Hematopoietic multipotent progenitor cell treated with erythropoietin and hydrocortisone succinate and interleukin-3 and kit ligand, for 4 days (in vitro differentiated cells): Measurements from ENCODE around the gene AIF1L.
"Not testable (repeated sequence)": the region's sequence is repeated elsewhere in the genome, so short reads cannot be mapped to it uniquely, and the experiment has no call there.

ENCODE experiments used
- DNase-seq: peaks from one replicate; pipeline ENCODE4 v3.0.0-alpha.2; 2015

The AIF1L gene

DNA sequence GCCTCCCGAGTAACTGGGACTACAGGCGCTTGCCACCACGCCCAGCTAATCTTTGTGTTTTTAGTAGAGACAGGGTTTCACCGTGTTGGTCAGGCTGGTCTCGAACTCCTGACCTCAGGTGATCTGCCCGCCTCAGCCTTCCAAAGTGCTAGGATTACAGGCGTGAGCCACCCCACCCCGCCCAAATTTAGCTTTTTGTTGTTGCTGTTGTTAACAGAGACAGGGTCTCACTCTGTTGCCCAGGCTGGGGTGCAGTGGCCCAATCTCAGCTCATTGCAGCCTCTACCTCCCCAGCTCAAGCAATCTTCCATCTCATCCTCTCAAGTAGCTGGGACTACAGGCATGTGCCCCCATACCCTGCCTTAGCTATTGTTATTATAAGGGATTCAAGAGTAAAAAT, 3.5 kb downstream of the AIF1L start:
- not testable (repeated sequence) for DNase-seq

- DNase-seq = no peak
Measured at GRCh38 chr9:131100445-131100844, 4.1 kb downstream of the AIF1L start.

- no peak for DNase-seq
Measured at GRCh38 chr9:131101207-131101964, 5.1 kb downstream of the AIF1L start.

DNA sequence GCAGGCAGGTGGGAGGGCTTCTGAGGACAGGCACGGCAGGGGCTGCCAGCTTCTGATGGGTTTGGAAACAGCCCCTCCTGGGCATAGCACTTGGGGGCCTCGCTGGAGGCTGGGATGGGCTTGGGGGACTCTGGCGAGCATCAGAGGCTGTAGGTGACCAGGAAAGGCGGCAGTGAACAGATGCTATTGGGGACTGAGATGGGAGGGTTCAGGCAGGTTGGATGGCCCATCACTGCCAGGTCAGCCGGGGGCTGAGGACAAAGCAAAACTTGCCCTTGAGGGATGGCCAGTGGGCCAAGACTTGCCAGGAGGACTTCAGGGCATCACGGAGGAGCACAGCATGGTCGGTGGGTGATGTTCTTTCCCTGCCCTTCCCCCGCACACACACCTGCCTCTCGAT, 6.7 kb downstream of the AIF1L start:
- no peak for DNase-seq

- DNase-seq = no peak
Measured at GRCh38 chr9:131103535-131103934, 7.2 kb downstream of the AIF1L start.

DNA sequence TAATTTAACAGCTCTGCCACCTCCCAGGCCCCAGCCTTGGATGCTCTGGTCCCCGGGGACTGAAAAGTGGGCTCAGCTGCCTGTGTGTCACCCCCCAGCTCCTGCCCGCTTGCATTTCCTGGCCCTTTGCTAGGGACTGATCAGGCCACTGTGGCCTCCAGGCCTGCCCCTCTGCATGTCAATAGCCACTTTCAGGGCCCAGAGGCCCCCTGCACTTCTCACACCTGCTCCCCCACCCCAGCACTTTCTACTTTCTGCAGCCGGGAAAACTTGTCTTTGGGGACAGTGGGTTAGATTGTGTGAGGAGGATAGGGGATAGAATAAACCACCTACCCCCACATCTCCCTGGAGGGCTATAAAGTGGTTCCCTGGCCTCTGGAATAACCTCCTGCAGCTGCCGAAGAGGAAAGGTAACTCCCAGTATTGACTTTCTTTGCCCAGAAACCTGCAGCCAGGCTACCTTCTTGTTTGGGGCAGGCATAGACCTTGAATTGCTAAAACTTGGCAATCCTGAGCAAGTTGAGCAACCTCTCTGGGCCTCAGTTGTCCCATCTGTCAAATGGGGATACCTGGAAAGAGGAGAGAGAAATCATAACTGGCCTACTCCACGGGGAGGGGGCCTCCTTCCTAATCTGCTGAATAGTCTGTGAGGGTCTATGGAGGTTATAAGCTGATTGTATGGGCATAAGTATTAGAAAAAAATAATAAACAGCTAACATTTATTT, 7.8 kb downstream of the AIF1L start:
- no peak for DNase-seq

- DNase-seq = no peak
Measured at GRCh38 chr9:131105952-131106351, 9.6 kb downstream of the AIF1L start.

GRCh38 chr9:131107760-131108159, 11.4 kb downstream of the AIF1L start:
- no peak for DNase-seq

DNA sequence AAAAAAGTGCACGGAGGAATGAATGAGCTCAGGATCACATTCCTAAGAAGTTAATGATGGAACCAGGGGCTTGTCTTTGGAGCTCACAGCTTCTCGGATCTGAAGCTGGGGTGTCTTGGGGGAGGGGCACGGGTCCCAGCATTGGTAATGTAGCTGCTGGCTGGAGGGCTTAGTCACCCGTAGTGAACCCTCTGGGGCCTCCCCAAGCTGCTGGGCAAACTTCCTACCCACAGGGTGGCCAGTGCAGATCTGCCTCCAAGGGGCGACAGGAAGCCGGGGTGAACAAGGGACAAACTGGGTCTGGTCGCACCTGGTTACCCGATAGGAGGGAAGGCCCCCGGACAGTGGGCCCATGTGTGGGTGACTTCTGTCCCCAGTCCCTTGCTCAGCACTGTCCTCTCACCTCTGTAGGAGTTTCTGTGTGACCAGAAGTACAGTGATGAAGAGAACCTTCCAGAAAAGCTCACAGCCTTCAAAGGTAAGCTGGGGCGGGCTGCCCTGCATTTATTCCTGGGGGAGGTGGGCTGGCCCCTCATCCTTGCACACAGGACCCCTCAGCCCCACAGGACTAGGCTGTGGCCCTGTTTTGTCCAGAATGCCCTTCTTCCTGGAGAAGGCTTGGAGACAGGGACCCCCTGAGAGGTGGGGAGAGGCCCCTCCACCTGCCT, 15.0 kb downstream of the AIF1L start:
- DNase-seq = no peak

DNA sequence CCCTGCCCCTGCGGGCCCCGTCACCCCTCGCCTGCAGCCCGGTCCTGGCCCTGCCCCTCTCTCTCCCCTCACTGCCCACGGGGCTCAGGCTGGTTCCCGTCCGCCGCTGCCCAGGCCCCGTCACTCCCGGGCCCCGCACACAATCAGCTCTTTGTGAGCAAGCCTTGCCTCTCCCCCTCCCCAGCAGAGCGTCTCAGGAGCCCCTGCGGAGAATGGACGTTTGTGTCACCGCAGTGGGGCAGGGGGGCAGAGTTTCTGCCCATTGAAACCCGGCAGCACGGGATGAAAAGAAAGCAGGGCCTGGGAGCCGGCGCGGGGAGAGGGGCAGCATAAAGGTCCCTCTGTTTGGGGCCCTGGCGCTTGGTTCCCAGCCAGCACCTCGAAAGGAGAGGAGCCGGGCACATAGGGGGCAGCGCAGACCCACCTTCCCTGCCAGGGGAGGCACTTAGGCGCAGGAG, 15.6 kb downstream of the AIF1L start:
- no peak for DNase-seq

DNA sequence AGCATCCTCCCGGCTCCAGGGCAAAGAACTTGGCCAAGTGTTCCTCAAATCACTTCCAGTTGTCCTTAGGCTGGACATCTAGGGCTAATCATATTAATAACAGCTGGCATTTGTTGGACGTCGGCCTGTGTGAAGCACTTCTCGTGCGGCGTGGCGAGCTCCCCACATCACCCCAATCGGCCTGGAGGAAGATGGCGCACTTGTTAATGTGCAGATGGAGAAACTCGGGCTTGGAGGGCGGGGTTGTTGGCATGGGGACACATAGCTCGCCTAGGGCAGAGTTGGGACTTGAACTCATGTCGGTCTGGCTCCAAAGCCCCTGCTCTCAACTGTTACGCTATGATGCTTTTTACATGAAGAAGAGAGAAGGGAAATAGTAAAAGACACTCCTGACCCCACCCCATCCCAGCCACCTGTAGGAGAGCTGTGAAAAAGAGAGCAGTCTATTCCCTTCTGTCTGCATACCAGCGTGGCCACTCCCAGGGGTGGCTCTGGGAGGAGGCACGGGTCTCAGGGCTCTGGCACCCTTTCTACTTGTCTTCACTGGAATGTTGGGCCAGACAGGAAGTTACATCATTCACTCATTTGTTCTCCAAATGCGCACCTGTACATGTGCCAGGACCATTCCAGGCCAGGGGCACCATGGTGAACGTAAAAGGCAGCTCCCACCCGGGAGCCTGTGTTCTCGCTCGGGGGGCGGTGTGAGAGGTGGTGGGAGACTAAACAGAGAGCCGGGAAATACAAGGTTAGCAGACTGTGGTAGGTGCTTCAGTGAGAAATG, 16.2 kb downstream of the AIF1L start:
- no peak for DNase-seq

GRCh38 chr9:131113655-131114054, 17.3 kb downstream of the AIF1L start:
- DNase-seq = no peak

DNA sequence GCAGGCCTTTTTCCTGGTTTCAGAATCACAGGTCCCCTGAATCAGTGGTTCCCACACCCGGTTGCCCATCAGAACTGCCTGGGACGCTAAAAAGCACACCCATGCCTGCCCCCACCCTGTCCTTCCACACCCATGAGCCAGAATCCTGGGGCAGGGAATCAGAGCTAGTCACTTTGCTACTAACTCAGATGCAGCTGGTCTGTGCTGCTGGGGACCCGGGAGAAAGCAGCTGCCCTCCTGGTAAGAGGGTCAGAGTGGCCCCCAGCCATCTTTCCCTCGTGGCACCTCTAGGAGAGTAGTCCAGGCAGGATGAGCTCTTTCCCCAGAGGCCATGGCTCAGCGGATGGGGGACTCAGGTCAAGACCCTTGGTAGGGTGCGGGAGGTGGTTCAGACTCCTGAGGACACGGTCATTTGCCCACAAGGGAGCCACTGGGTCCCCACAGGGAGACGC, 17.8 kb downstream of the AIF1L start:
- DNase-seq = no peak

- DNase-seq = not testable (repeated sequence)
Measured at GRCh38 chr9:131115360-131115742, 19.0 kb downstream of the AIF1L start.

GRCh38 chr9:131116281-131117120, 20.2 kb downstream of the AIF1L start:
- DNase-seq = no peak

GRCh38 chr9:131117121-131117761, 20.9 kb downstream of the AIF1L start:
- DNase-seq = no peak

DNA sequence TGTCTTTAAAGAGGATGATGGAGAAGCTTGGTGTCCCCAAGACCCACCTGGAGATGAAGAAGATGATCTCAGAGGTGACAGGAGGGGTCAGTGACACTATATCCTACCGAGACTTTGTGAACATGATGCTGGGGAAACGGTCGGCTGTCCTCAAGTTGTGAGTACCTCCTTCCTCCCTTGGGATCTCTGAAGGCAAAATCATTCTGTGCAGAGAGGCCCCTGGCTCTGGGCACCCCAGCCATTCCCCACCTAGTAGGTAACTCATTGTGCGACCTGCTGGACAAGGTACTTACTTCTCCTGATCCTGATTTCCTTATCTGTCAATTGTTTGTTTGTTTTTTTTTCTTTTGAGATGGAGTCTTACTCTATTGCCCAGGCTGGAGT, 21.4 kb downstream of the AIF1L start:
- DNase-seq = no peak

DNA sequence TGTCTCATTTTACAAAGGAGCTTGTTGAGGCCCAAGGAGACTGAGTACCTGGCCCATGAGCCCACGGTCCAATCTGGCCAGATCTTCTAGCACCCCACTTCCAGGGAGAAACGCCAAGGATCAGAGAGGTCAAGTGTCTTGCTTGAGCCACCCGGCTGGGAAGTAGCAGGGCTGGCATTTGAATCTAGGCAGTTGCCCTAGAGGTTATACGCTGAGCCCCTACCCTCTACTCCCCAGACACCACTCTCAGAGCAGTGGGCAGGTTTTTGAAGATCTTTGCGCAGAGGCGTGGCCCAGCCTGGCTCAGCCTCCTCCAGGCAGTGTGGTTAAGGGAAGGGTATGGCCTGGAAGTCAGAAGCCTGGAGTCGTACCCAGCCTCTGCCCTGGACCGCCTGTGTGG, 23.3 kb downstream of the AIF1L start:
- DNase-seq = no peak

DNA sequence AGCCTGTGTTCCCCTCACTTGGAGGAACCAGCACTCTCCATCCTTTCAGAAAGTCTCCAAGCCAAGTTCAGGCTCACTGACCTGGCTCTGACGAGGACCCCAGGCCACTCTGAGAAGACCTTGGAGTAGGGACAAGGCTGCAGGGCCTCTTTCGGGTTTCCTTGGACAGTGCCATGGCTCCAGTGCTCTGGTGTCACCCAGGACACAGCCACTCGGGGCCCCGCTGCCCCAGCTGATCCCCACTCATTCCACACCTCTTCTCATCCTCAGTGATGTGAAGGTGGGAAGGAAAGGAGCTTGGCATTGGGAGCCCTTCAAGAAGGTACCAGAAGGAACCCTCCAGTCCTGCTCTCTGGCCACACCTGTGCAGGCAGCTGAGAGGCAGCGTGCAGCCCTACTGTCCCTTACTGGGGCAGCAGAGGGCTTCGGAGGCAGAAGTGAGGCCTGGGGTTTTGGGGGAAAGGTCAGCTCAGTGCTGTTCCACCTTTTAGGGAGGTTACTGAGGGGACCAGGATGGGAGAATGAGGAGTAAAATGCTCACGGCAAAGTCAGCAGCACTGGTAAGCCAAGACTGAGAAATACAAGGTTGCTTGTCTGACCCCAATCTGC, 24.4 kb downstream of the AIF1L start:
- no peak for DNase-seq

GRCh38 chr9:131121346-131121745, 25.0 kb downstream of the AIF1L start:
- no peak for DNase-seq

DNA sequence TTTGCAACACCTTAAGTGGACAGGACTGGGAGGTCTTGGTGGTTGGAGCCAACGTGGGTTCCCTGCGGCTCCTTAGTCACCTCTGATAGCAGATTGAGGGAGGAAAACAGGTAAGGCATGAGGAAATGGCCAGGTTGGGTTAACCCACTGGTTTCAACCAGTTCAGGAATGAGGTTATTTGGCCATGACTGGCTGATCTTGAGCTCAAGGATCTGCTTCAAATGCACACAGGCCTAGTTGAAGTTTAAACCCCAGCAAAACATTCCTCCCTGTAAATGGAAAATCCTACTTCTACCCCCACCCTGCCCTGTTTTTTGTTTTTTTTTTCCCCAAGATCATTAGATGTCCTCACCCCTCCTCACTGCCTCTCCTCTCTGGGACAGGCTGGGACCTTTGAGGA, 25.8 kb downstream of the AIF1L start:
- no peak for DNase-seq
